ENCODE data around the gene RASAL3.

Gene RASAL3

DNA sequence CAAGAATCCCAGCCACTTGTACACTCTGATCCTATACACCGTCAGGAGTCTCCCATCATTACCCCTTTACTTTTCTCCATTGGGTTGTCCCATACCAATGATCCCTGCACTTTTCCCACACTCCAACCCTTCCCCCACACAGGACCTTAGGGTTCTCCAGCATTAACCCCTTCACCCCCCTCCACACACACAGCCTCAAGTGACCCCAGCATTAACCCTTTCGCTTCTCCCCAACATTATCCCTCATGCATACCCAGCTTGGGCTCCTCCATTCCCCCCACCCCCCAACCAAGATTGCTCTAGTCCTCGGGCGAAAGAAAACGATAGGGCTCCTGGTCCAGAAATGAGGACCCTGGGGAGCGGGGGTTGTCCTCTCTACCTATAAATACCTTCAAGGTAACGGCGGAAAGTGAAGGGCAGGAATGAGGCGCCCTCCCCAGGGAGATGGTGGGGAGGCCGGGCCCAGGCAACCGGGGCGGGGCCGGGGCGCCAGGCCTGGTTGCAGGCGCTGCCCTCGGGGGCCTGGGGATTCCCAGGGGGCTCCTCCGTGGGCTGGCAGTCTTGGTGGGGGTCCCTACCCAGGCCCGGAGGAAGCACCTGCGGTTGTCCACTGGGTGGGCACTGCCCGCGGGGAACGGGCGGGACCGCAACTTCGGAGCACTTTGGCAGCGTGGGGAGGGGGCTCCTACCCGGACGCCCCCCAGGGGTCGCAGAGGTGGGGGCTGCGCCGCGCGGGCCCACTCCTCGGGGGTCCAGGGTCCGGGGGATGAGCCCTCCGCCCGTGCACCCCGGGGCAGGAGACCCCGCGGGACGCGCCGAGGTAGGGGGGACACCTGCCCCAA lies 15.3 kb downstream of the RASAL3 start:
- no peak for DNase-seq

DNA sequence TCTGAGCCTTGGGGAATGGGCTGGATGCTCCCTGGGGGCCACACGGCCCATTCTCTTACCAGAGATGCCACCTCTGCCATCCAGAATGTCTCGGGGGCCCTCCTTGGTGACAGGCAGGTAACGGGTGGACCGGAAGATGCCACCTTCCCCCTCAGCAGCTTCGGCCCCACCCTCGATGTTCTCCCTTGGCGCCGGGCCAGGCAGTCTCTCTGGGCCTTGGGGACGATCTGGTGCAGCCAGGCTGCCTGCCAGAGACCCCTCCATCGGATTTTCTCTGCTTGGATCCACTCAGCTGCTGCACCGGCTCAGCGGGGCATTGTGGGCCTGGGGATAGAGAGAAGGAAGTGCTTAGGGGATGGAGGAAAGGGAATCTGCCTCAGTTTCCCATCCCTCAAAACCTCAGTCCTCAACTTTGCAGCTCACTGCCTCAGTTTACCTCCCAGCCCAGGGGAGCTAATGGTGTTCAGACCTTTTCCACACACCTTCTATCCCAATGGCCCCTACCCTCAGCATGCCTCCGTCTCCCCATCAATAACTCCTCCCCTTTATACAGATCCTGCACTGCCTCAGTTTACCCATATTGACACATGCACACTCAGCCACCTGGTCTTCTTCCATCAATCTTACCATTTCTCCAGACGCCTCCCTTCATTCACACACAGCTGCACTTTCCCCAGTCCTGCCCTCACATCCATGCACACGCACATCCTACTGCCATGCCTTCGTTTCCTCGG lies 16.1 kb downstream of the RASAL3 start:
- no peak for DNase-seq

DNA sequence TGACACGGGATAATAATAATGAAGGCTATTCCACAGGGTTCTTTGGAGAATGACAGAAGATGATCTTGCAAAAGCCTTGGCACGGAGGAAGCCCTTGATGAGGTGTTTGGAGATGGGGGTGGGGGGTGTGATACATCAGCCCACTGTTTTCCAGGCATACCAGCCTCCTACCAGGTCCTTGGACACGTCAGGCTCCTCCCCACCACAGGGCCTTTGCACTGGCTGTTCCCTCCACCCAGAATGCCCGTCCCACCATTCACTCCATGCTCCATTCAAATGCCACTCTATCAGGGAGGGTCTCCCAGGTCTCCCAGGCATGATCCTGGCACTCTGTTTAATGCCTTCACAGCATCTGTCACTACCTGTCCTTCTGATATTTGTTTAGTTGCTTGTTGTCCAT lies 17.3 kb downstream of the RASAL3 start:
- no peak for DNase-seq

DNA sequence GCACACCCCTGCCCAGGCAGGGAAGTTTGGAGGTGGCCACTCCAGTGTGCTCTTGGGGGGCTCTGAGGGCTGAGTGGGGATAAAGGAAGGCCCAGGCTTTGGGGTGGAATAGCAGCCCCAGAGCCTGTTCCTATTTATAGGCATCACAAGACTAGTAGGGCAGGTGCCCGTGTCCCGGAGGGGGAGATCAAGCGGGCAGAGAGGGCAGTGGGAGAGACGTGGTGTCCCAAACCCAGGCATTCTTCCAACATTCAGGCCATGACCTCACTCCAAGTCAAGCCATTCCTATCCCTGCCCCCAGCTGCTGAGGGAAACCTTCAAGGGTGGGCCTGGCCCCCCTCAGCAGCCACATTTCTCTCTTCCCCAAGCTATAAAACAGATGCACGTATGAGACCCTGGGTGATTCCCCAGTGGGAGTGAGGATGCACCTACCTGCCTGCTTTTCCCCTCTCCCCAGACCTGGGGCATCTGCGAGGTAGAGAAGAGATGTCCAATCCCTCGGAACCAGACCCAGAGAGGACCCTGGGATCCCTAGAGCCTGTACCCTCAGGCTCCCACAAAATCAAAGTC lies 18.5 kb downstream of the RASAL3 start:
- no peak for DNase-seq

DNA sequence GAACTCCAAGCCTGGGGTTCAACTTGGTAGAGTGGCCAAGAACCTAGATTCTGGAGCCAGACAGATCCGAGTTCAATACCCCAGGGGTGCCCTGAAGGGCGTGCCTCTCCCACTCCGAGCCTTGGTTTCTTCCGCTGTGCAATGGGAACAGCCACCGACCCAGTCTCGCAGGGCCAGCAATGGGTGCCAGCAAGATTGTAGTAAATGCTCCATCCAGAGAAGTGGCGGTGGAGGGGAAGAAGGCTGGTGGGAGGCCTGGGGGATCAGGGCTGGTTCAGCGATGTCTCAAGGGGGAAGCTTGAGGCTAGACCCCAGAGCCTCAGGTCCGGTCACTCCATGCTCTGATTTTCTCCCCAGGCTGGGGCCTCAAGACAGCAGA lies 19.1 kb downstream of the RASAL3 start:
- no peak for DNase-seq

DNA sequence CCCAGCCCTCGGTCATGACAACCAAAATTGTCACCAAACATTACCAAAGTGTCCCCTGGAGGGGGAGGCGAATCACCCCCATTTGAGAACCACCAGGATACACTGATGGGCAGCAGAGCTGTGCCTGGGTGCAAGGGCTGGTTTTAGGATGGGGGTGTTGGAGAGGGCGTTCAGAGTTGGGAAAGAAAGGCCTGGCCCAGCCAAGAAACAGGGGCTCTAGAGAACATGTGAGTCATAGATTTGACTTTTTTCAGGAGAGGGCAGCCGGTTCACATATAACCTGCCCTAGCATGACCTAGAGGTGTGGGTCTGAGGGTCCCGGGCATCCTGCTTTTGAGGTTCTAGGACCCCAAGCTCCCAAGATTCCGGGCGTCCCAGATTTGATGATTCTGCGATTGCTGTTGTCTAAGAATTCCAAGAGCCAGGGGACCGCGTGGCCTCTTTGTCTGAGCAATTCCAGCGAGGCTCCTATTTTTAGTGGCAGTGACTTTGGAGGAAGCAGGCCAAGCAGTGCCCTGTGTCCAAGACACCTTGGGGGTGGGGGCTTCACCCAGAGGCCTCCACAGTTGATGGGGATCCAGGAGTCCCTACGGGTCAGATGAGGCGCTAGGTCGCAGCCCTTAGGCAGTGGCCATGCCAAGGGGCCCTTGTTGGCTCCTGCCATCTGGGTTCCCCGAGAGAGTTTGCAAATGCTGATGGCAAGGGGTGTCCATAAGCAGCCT lies 19.7 kb downstream of the RASAL3 start:
- DNase-seq: no peak

DNA sequence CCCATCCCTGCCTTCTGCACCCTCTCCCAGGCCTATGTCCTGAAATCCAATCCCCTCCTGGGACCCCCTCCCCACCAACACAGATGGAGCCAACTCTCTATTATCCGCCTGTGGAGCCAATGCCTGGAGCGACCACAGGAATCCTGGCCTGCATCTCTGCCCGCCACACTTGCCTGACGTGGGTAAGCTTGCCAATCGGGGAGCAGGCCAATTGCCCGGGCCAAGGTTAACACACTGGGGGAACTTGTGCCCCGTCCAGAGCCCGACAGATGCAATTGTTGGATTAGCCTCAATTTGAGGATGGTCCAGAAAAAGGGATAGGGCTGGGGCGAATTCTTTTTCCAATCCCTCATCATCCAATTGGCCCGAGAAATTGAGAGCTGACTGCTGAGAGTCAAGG lies 20.5 kb downstream of the RASAL3 start:
- no peak for DNase-seq

DNA sequence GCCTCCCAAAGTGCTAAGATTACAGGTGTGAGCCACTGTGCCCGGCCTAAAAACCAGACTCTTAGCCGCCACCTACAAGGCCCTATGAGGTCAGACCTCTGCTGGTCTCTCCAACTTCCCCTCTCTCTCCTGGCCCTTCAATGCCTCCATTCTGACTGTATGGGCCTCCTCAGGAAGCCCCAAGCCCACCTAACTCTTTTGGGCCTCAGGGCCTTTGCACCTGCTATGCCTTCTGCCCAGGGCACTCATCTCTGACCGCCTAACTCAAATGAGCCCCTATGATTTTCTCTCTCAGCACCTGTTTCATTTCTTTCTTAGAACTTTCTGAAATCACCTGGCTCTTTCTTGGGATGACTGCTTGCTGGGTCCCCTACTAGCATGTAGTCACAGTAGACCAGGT lies 21.0 kb downstream of the RASAL3 start:
- DNase-seq: no peak

DNA sequence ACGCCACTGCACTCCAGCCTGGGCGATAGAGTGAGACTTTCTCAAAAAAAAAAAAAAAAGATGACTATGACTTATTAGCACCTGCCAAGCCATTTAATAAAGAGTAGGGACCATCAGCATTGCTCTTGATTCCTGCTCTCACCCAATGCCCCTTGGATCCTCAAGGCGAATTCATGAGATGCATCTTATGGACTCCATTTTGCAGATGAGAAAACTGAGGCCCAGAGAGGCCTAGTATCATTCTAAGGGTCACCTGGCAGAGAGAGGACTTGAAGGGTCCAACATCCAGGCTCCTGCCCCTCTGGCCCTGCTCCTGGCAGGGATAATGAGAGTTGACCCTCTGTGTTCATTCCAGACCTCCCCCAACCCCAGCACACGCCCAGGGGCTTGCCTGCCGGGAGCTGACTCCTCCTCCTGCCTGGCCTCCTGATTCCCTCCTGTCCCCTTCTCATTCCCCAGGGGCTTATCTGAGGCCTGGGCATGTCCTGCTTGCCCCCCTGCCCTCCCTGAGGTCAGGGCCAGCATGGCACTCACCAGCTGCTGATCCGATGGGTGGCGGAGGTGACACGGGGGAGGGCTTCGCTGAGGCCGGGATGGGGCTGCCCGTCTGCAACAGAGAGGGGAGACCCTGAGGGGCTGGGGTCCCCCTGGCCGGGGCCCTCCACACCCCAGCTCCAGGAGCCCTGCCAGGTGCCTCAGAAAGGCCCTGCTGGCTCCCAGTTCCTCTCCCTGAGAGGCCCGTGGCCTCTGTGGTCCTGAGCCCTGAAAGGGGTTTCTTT lies 22.0 kb downstream of the RASAL3 start:
- DNase-seq: no peak

DNA sequence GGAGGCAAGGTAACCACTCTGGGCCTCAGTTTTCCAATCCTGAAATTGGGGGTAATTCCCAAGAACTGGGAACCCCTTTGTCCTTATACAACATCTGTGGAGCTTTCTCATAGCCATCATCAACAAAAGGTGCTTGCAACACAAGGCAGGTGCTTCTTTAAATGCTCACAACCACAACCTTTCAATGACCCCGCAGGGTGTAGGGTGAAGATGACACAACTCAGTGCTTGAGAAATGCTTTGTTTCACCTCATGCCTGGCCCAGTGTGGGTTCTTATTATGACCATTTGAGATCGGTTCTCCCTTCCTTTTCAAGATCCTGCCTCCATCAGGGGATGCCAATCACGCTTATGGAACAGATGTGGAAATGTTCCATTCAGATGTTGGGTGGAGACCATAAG lies 23.0 kb downstream of the RASAL3 start:
- no peak for DNase-seq

DNA sequence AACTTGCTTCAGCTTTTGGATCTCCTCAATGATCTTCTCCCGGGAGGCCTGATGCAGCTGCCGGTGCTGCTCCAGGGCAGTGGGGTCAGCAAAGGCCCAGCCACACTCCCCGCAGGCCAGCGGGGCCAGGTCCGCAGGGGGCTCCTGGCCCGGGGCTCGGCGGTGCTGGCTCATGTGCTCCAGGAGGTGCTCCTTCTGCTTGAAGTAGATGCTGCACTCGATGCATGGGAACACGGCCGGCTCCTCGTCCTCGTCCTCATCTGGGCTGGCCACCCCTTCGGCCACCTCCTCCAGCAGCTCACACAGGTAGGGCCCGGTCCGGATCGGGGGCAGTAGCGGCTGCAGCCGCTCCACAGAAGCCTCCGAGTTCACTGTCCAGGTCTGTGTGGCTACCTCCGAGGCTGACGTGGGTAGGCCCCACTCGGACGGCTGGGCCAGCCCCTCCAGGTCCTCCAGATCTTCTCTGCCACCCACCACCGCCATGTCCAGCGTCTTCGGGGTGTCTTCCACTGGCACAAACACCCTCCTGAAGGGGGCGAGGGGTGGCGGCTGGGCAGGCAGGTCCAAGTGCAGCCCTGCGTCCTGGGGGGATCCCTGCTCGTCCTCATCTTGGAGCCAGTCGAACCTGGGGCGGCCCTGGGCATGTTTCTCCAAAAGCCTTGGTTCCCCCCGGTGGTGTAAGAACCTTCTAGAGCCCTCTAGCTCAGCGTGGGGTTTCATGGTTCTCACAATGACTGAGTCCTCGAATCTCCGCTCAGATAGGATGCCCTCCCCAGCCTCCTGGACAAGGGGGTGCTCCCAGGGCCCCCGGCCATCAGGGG lies 24.3 kb downstream of the RASAL3 start:
- no peak for DNase-seq

DNA sequence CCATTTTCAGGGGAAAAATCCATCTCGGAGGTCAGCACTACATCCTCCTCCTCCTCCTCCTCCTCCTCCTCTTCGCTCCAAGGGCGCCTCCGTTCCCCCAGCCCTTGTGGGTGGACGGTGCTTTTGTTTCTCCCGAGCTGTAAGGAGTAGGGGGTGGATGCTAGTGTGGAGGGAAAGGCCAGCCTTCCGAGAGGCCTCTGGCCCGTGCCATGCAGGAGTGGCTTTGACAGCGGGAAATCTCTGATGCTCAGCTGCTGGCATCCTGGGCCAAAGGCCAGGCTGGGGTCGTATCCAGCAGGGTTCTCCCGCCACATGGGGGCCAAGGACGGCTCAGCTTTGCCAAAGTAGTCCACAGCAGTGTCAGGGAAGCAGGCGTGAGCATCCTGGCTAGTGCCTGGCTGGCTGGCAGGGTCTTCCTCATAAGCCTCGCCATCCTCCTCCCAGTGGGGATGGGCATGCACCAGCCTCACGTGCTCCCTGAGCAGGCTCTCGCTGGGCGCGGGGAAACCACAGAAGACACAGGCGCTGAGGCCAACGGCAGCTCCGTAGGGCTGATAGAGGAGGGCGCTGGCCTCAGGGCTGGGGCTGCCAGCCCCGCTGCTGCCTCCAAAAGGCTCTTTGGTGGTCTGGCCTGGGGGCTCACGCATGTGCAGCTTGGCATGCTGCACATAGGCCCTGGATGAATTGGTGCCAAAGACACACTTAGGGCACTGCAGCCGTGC lies 25.1 kb downstream of the RASAL3 start:
- no peak for DNase-seq

DNA sequence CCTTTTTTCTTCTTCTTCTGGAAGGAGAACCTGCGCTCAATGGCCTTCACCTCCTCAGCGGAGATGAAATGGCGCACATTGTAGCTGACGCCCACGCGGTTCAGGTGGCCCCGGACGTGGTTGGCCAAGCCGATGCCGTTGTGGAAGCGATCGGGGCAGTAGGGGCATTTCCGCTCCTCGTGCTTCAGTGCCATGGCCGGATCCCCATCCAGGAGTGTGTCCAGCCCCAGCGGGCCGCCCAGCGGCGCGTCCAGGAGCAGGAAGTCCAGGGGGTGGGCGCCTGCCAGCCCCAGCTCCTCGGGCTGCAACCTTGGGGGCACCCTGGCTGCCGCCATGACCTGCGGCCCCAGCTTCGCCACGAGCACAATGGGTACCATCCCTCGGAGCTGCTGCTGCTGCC lies 25.8 kb downstream of the RASAL3 start:
- no peak for DNase-seq

DNA sequence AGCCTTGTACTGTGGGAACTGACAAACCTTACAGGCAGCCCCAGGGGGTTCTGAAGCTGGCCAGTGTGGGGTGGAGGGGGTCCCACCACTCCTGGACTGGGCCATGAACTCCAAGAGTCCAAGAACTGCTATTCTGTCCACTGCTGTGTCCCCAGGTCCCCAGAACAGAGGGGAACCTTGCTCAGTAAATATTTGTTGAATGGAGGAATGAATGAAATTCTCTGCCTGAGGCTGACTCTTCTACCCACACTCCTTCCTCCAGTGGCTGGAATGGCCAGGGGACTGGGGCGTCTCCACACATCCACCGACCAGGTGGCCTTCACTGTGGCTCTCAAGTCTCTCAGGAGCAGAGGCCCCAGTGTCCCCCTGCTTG lies 26.2 kb downstream of the RASAL3 start:
- no peak for DNase-seq

DNA sequence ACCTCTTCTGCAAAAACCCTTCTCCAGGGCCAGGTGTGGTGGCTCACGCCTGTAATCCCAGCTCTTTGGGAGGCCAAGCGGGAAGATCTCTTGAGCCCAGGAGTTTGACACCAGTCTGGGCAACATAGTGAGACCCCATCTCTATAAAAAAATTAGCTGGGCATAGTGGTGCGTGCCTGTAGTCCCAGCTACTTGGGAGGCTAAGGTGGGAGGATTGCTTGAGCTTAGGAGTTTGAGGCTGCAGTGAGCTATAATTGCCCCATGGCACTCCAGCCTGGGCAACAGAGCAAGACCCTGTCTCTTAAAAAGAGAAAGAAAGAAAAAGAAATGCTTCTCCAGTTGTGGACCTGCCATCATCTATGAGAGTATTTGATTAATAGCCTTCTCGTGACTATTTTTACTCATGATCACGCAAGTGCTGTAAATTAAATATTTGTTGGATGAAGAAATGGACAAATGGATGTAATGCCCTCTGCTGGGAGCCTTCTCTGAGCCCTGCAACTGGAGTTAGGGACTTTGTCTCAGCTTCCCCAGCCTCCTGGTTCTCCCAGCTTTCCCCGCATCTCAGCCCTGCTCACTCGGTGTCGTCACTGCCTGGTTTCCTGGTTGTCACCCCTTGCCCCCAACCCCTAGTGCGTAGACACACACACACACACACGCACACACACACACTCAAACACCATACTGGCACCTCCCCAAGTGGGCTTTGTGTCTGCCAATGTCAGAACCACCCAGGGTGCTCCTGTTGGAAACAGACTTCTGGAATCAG lies 26.8 kb downstream of the RASAL3 start:
- DNase-seq: no peak

DNA sequence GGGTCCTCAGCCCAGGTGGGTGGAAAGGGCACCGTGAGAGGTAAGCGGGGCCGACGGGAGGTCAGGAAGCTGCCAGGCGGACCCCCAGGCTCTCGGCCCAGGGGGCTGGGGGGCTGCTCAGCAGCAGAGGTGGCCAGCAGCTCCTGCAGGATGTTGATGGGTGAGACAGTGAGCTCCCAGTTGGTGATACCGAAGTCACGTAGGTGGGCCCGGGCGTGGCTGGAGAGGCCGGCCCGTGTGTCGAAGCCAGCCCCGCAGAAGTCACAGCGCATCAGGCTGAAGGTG lies 27.6 kb downstream of the RASAL3 start:
- no peak for DNase-seq

DNA sequence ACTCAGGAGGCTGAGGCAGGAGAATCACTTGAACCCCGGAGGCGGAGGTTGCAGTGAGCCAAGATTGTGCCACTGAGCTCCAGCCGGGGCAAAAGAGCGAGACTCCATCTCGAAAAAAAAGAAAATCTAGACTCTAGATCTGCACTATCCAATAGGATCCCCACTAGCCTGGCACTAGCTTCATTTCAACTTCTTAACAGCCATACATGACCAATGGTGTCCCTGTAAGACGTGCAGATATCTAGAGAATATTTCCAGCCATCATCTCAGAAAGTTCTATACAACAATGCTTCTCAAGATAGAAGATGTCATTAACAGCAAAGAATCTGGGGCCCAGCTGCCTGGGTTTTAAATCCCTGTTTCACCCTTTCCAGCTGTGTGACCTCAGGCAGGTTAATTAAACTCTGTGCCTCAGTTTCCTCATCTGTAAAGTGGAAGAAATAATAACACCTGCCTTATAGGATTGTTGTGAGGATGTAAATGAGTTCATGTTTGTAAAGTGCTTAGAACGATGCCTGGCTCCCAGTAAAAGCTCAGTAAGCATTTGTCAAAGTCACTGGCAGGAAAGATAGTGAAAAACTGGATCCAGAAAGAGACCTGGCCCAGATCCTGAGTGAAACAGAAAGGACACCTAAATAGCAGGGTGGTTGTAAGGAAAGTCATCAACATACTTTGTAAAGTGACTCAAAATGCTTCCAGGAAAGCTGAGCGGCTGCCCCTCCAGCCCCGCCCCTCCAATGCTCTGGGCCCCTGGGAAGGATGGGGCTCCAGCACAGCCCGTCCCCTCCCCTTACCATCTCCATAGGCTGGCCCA lies 28.1 kb downstream of the RASAL3 start:
- no peak for DNase-seq

DNA sequence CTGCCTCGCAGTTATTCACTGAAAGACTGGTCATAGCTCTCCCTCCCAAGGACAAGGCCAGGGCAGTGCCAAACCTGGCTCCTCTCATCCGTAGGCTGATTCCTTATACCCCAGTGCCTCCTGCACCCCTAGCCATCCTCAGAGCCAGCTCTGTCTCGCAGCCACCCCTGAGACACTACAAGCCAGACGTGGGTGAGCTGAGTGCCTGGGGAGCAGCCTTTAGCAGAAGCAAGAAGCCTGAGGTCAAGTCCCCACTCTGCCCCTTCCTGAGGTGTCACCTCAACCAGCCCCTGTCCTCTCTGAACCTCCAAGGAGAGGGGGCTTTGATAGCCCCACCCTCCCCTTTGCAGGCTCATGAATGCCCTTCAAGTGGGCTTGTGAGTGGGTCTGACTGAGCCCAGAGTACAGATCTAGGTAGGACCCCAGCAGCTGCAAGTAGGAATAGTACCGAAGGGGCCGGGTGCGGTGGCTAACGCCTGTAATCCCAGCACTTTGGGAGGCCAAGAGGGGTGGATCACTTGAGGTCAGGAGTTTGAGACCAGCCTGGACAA lies 30.8 kb downstream of the RASAL3 start:
- no peak for DNase-seq
